Stimulated activated CD4-positive, alpha-beta T cell treated with anti-CD3 and anti-CD28 coated beads, TNF-alpha, amount 100 ng/mL, for 4 hours (primary cell): ENCODE results near the gene NEIL1.

Experiments used
- DNase-seq, 3 experiments: peaks; one replicate each; pipeline ENCODE4 v3.0.0-alpha.2; 2020; ENCODE audit warnings: low read depth in 3 of 3

The NEIL1 gene

GRCh38 chr15:75356517-75356916, 9.7 kb downstream of the NEIL1 start:
- no peak for DNase-seq

DNA sequence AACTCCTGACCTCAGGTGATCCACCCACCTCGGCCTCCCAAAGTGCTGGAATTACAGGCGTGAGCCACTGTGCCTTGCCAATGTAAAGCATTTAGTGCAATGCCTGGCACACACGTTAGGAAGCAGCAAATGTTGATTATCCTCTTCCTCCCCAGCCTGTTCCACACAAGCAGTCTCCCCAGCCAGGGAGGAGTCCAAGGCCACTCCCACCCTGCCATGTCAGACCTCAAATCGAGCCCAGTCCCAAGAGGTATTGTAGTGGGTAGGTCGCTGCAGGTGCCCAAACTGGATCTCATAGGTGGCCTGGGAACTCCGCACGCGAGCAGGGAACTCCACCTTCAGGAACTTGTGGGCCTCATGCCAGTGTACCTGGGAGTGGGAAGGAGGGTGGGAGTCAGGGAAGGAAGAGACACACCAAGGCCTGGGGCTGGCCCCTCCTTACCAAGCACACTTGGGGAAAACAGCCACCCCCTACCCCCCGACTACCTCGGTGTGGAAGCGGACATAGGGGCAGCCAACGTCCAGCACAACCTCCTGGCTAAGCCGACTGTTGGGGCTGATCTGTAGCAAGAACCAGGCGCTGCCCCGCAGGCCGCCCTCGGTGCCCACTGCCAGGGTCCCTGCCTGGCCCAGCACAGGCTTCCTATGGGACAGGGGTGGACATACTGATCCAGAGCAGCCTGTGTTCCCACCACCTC, 11.3 kb downstream of the NEIL1 start:
- no peak for DNase-seq

- DNase-seq, result no peak
Observed at GRCh38 chr15:75358771-75359536, 12.1 kb downstream of the NEIL1 start.

DNA sequence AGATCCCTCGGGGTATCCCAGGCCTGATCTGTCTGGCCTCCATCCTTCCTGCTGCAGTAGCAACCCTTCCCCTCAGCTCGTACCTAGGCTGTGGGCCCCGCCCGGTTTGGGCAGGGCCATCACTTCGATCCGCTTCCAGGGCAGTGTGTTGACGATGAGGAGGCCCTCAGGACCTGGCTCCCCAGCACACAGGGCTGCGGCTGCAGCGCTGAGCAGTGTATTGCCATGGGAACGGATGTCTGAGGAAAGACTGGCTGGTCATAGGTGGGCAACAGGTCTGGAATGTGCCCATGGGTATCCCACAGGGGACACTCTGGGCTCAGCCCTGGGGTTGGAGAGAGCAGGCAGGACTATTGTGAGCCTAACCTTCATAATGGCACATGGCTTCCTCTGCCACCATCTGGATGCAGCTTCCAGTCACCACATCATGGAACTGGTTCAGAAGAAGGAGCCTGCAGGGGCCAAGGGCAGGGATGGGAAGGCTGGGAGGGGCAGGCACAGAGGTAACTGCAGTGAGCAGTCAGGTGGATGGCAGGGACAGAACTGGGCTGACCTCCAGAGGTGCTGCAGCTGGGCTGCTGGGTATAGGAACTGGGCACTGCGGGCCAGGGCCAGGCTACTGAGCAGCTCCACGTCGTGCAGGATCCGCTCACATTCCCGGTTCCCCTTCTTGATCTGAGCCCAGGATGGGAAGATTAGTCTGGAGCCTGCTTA, 12.9 kb downstream of the NEIL1 start:
- DNase-seq, result no peak

DNA sequence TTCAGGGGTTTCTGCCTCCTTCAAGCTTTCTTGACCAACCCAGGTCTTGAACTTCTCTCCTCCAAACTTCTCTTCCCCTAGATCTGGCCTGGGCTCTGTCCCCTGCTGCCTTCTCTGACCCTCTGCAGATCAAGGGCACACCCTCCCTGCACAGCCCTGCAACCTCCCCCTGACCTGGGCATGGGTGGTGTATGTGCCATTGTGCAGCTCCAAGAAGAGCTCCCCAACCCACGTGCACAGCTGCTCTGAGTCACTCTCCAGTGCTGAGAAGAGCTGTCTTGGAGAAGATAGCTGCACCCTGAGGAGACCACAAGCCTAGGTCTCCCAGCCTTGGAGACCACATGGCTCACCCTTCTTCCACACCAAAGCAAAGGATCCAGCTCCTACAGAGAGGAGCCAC, 13.6 kb downstream of the NEIL1 start:
- DNase-seq, result no peak

DNA sequence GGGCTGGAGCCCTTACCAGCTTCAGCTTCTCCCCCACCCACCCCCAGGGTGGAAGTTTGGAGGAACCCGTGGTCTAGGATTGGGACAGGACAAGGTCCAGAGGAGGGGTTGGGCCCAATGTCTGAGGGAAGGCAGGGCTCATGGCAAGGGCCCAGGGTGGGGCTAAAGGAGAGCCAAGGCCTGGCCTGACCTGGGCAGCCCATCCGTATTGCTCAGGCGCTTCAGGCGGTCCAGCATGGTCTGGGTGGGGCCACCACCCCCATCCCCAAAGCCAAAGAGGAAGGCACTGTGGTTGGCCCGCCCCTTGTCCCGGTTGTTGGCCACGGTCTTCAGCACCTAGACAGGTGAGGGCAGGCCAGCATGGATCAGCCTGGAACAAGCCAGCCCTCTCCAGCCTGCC, 14.0 kb downstream of the NEIL1 start:
- DNase-seq, result no peak

- DNase-seq, result no peak
Observed at GRCh38 chr15:75361361-75361988, 14.6 kb downstream of the NEIL1 start.

- DNase-seq, result no peak
Observed at GRCh38 chr15:75361989-75362641, 15.3 kb downstream of the NEIL1 start.

- DNase-seq, result no peak
Observed at GRCh38 chr15:75362642-75363249, 15.9 kb downstream of the NEIL1 start.

GRCh38 chr15:75363786-75364185, 16.9 kb downstream of the NEIL1 start:
- DNase-seq, result no peak

GRCh38 chr15:75364881-75365280, 18.0 kb downstream of the NEIL1 start:
- no peak for DNase-seq

DNA sequence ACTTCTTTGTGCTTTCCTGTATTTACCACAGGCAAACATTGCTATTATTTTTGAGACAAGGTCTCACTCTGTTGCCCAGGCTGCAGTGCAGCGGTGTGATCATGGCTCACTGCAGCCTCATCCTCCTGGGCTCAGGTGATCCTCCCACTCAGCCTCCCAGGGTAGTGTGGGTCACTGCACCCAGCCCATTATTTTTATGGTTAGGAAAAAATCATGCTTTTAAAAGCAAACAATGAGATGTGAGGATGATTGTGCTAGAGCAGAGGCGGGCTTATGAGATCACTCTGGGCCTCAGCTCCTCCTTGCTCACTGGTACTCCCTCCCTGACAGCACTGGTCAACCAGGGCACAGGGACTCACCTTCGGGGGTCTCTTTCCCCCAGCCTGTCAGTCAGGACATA, 19.3 kb downstream of the NEIL1 start:
- DNase-seq, result no peak

- DNase-seq, result no peak
Observed at GRCh38 chr15:75367006-75367405, 20.2 kb downstream of the NEIL1 start.

- DNase-seq, result no peak
Observed at GRCh38 chr15:75367406-75367912, 20.6 kb downstream of the NEIL1 start.

- peak; percentile 81 to 94 (median 86) for DNase-seq
Observed at GRCh38 chr15:75367913-75368688, 21.3 kb downstream of the NEIL1 start, which contains the start of gene MAN2C1. Gene MAN2C1, minus strand, starts transcription at chr15:75368607. Its CDS starts 24 bp downstream, at chr15:75368583.

- DNase-seq, result no peak
Observed at GRCh38 chr15:75368689-75369239, 21.9 kb downstream of the NEIL1 start.

DNA sequence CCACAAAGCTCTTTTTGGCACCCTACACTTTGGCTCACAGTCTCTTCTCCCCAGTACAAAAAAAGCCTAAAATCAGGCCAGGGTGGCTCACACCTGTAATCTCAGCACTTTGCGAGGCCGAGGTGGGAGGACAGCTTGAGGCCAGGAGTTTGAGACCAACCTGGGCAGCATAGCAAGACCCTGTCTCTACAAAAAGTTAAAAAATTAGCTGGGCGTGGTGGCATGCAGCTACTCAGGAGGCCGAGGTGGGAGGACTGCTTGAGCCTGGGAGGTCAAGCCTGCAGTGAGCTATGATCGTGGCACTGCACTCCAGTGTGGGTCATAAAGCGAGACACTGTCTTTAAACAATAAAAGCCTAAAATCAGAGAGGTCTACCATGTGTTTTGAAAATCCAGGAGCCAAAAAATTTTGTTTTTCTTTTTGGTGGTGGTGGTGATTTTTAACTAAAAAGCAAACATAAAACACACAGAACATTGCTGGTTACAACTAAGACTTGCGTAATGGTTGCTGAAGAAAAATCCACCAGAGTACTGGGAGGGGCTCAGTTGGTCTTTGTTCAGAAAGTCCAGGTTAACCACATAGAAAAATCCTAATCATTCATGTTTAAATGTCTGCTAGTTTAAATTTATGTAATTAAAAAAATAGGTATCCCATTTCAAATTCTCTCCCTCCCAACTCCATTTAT, 23.2 kb downstream of the NEIL1 start:
- DNase-seq, result no peak

GRCh38 chr15:75371486-75371885, 24.6 kb downstream of the NEIL1 start:
- no peak for DNase-seq
